ENCODE data around the gene IFI27.

The IFI27 gene

GRCh38 chr14:94102768-94103482 lies 7.6 kb upstream of the IFI27 start:
- no peak for DNase-seq (ENCODE audit: low read depth in 2 of 2)

DNA sequence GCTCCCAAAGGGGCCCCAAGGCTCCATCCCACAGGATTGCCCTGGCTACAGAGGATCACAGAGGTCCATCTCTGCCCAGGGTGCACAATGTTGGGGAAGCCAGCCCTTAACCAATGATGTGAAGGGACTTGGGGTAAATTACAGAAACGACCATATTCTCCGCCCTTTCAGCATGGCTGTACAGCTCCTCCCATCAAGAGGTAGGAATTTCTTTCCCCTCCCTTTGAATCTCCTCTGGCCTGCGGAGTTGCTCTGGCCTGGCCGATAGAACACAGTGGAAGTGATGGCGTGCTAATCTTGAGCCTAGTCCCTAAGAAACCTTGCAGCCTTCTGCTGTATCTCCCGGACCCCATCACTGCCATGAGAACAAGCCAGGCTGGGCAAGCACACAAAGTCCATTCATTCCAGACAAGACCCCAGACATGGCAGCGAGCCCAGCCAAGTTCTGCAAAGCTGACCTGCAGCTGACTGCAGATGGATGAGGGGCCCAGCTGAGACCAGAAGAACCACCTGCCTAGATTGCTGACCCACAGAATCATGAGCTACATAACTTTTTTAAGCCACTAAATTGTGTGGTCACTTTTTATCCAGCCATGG lies 6.9 kb upstream of the IFI27 start:
- no peak for DNase-seq (ENCODE audit: low read depth in 2 of 2)

GRCh38 chr14:94104731-94105130 lies 5.8 kb upstream of the IFI27 start:
- no peak for DNase-seq (ENCODE audit: low read depth in 2 of 2)

GRCh38 chr14:94109915-94110250 lies 653 bp upstream of the IFI27 start:
- no peak for DNase-seq (ENCODE audit: low read depth in 2 of 2)

DNA sequence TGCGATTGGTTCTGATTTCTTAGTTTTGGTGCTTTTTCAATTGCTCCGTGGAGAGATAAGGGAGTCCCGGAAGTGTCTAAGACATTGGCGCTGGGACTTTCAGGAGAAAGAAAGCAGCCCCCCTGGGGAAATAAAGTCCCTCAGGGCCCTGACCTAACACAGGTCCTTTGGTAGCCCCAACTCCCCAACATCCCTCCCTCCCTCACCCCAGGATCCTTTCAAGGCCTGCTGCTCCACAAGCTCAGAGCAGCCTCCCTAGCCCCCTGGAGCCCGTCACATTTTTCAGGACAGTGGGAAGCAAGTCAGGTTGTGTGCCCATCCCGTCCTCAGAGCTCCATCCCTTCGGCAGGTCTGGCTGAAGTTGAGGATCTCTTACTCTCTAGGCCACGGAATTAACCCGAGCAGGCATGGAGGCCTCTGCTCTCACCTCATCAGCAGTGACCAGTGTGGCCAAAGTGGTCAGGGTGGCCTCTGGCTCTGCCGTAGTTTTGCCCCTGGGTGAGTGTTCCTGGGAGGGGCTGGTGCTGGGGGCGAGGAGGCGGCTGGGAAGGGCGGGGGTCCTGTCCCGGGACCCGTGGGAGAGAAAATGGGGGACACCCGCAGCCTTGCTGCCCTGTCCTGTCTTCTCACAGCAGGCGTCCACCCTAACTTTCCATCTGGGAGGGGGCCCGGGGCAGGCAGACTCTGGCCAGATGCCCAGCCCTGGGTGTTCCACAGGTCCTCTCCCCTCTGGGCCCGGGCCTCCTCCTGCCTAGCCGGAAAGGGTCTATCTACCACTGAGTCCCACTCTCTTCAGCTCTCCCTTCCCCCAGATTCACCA lies 950 bp downstream of the IFI27 start:
- DNase-seq (ENCODE audit: low read depth in 2 of 2) = no peak

DNA sequence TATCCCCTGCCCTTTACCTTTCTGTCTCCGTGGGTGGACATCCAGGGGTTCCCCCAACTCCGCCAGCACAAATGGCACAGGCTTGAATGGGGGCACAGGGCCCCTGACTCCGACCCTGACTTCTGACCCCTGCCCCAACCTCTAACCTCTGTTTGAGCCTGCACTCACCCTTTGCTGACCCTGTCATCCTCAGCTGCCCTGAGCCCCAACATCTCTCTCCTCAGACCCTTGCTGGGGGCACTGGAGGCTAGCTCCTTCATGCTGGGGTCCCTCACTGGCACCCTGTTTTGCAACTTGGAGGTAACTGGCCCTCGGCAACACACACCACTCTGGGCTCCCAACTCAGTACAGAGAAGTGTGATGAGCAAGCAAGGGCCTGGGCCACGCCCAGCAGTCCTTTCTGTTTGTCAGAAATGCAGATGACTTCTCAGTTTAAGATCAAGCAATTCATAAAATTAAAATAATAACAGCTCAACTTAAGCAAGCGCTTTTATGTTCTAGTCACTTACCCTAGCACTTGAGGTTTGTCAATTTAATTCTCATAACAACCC lies 2.1 kb downstream of the IFI27 start:
- DNase-seq (ENCODE audit: low read depth in 2 of 2) = no peak

- DNase-seq (ENCODE audit: low read depth in 2 of 2) = no peak
Measured at GRCh38 chr14:94113073-94113472, 2.5 kb downstream of the IFI27 start.

GRCh38 chr14:94113490-94113889 lies 3.0 kb downstream of the IFI27 start:
- no peak for DNase-seq (ENCODE audit: low read depth in 2 of 2)

- DNase-seq (ENCODE audit: low read depth in 2 of 2) = no peak
Measured at GRCh38 chr14:94113908-94114588, 3.5 kb downstream of the IFI27 start.

DNA sequence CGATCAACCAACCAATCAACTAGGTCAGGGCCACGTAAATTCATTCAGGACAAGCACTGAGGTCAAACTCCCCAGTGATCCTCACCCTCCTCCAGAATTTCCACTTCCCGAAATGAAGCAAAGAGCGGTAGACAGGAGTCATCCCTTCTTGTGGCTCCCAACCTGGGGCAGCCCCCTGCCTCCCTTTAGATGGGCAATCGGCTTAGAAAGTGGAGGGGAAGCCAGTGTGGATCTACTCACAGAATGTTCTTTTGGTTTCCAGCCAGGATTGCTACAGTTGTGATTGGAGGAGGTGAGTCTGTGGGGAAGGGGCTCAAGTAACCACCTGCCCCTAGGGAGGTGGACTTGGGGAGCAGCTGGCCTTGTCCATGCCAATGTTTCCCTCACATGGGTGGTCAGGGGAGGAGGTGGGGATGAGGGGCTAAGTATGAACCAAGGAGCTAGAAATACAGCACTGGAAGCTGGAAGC lies 4.1 kb downstream of the IFI27 start:
- no peak for DNase-seq (ENCODE audit: low read depth in 2 of 2)

DNA sequence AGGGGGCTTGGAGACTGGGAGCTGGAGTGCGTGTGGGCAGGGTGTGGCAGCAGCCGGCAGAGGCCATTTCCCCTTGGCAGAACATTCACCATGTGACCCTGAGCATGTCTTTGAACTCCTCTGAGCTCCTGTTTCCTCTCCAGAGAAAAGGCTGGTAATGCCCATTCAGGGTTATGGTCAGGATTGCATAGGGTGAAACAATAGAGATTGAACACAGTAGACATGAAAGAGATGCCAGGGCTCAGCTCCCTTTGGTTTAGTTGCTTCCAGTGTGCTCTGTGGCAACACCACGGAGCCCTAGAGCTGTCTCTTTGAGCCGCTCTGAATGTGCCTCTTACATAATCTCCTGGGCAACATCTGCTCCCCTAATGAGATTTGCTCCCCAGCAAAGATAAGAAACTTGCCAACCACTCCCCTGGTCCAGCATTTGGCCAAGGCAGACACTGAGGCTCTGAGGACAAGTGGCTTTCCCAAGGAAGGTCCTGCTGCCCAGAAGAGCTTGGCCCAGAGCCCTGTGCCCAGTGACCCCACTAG lies 4.6 kb downstream of the IFI27 start:
- no peak for DNase-seq (ENCODE audit: low read depth in 2 of 2)

GRCh38 chr14:94115631-94116030 lies 5.1 kb downstream of the IFI27 start:
- no peak for DNase-seq (ENCODE audit: low read depth in 2 of 2)

DNA sequence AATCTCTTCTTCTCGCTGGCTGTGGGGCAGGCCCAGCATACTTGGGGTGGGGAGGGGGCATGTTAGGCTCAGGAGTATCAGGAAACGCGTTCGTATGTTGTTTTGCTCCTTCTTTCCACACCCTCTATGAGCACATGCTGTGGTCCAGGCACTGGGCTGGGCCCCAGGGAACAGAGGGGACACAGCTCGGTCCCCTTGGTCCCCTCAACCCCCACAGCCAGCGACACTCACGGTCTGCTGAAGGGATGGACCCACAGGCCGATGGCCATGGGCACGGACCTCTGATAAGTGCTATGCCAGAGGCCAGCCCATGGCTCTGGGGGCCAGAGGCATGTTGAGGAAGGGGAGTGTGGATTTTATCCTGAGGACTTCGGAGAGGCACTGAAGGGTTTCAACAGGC lies 6.2 kb downstream of the IFI27 start:
- no peak for DNase-seq (ENCODE audit: low read depth in 2 of 2)

DNA sequence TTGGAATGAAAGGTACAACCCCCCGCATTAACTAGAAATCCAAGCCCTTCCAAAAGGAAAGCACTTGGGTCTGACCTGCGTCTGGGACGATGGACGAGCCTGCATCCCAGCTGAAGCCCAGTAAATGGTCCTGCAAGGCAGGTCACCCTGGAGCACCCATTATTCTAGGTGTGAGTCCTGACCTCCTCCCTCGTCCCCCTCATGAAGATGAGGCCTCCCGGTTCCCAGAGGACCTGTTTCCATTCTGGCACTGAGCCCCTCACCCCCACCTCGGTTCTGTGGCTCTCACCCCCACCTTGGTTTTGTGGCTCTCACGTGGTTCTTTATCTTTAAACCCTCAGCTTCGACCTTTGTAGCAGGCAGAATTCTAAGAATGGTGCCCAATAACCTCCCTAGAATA lies 7.3 kb downstream of the IFI27 start:
- DNase-seq (ENCODE audit: low read depth in 2 of 2) = no peak

GRCh38 chr14:94119071-94119470 lies 8.5 kb downstream of the IFI27 start:
- DNase-seq (ENCODE audit: low read depth in 2 of 2) = no peak

- no peak for DNase-seq (ENCODE audit: low read depth in 2 of 2)
Measured at GRCh38 chr14:94120667-94121340, 10.3 kb downstream of the IFI27 start.

DNA sequence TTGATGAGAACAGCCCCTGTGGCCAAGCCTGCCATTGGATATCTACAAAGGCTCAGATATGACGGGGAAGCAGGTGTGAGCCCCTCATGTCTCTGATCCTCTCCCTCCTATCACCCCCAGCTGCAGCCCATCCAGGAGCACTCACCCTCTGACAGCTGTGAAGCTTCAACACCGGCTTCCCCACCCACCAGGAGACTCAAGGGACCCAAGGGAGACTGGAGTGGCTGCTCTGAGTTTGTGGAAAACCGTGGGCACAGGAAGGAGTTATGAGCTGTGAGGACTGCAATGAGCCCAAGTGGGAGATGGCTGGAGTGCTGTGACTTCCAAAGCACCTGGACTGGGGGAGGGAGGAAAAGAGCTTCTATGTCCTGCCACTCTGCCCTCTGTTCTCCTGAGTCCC lies 10.9 kb downstream of the IFI27 start:
- DNase-seq (ENCODE audit: low read depth in 2 of 2) = no peak

DNA sequence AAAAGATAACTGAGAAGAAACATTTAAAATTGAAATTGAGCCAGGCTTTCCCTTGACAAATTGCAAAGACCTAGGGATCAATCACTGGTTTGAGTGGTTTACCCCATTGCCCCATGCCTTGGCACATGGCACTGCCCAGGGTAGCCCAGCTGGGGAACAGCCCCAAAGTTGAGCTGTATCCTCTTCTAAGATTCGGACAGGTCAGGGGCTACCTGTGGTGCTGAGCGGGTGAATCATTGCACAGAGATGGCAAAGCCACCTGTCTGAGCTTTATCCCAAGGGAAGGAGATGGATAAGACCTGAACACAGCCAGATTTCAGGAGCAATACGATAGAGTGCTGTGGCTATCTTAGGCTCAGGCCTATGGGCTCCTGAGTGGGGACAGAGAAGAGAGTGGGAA lies 11.9 kb downstream of the IFI27 start:
- no peak for DNase-seq (ENCODE audit: low read depth in 2 of 2)

GRCh38 chr14:94123296-94123695 lies 12.8 kb downstream of the IFI27 start:
- no peak for DNase-seq (ENCODE audit: low read depth in 2 of 2)

GRCh38 chr14:94123868-94124267 lies 13.3 kb downstream of the IFI27 start:
- DNase-seq (ENCODE audit: low read depth in 2 of 2) = no peak
